Measurements from ENCODE around the gene FBXL15.

DNA sequence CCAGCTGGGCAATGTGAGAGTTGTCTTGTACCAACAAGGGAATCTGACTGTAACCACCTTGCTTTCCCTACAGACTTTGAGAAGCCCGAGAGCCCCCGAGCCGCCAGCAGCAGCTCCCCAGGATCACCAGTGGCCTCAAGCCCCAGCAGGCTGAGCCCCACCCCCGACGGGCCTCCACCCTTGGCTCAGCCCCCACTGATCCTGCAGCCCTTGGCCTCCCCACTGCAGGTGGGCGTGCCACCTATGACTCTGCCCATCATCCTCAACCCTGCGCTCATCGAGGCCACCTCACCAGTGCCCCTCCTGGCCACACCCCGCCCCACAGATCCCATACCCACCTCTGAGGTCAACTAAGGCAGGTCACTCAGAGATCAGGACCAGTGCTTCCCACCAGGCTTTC lies 38.7 kb upstream of the FBXL15 start:
- TF ChIP-seq RARB (CRISPR knock-in tag; IDR thresholded peaks at IDR 0.05) (no peak), POU6F1 (CRISPR knock-in tag; IDR thresholded peaks at IDR 0.05; ENCODE audit: borderline replicate concordance, low read depth) (no peak), ARNTL (CRISPR knock-in tag; IDR thresholded peaks at IDR 0.05; ENCODE audit: borderline replicate concordance, low read depth) (no peak), ISL1 (CRISPR knock-in tag; IDR thresholded peaks at IDR 0.05) (no peak), ZFP3 (CRISPR knock-in tag; IDR thresholded peaks at IDR 0.05) (no peak), PPARA (CRISPR knock-in tag; IDR thresholded peaks at IDR 0.05; ENCODE audit: borderline replicate concordance) (no peak)
- TF ChIP-seq, protein P1, sequence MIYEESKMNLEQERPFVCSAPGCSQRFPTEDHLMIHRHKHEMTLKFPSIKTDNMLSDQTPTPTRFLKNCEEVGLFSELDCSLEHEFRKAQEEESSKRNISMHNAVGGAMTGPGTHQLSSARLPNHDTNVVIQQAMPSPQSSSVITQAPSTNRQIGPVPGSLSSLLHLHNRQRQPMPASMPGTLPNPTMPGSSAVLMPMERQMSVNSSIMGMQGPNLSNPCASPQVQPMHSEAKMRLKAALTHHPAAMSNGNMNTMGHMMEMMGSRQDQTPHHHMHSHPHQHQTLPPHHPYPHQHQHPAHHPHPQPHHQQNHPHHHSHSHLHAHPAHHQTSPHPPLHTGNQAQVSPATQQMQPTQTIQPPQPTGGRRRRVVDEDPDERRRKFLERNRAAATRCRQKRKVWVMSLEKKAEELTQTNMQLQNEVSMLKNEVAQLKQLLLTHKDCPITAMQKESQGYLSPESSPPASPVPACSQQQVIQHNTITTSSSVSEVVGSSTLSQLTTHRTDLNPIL (CRISPR knock-in tag; IDR thresholded peaks at IDR 0.05; ENCODE audit: low read depth) = no peak
- TF ChIP-seq, protein P2, sequence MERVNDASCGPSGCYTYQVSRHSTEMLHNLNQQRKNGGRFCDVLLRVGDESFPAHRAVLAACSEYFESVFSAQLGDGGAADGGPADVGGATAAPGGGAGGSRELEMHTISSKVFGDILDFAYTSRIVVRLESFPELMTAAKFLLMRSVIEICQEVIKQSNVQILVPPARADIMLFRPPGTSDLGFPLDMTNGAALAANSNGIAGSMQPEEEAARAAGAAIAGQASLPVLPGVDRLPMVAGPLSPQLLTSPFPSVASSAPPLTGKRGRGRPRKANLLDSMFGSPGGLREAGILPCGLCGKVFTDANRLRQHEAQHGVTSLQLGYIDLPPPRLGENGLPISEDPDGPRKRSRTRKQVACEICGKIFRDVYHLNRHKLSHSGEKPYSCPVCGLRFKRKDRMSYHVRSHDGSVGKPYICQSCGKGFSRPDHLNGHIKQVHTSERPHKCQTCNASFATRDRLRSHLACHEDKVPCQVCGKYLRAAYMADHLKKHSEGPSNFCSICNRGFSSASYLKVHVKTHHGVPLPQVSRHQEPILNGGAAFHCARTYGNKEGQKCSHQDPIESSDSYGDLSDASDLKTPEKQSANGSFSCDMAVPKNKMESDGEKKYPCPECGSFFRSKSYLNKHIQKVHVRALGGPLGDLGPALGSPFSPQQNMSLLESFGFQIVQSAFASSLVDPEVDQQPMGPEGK (CRISPR knock-in tag; IDR thresholded peaks at IDR 0.05; ENCODE audit: borderline replicate concordance) = no peak

All from SK-N-SH treated with all-trans-retinoic acid at 6 μM for 48 hours (cell line).